Right atrium auricular region (tissue), 2 donors: ENCODE data around the gene MICOS13. TPM values are rescaled to one million over a fixed set of nuclear protein-coding genes. Genes with fewer than 3 reads are reported as not detected.

ENCODE experiments used
- DNase-seq: peaks from one replicate; pipeline ENCODE4 v3.0.0-alpha.2; 2019; ENCODE audit warnings: low spot score
- H3K27ac ChIP-seq, 2 donors: fragments of 200-600 bp; sonication (generic); 1 replicate in 1 of 2; 2 replicates in 1 of 2; pipeline ENCODE4 v1.5.1; 2016 to 2019
- H3K27me3 ChIP-seq, 2 donors: fragments of 200-600 bp; sonication (generic); one replicate each; pipeline versions ENCODE4 v1.5.1 to v1.6.0; 2017 to 2019
- H3K36me3 ChIP-seq: fragments of 200-600 bp; sonication (generic); one replicate; pipeline ENCODE4 v1.5.1; 2016
- H3K4me1 ChIP-seq, 2 donors: fragments of 200-600 bp; sonication (generic); one replicate each; pipeline versions ENCODE4 v1.5.1 to v1.6.0; 2017 to 2019
- H3K4me3 ChIP-seq, 2 donors: fragments of 200-600 bp; sonication (generic); 1 replicate in 1 of 2; 2 replicates in 1 of 2; pipeline ENCODE4 v1.5.1; 2017 to 2019; ENCODE audit warnings: mild to moderate bottlenecking in 1 of 2, moderate library complexity in 1 of 2
- H3K9me3 ChIP-seq, 2 donors: fragments of 200-600 bp; sonication (generic); one replicate each; pipeline ENCODE4 v1.5.1; 2019
- CTCF ChIP-seq, 2 donors: fragments of 200-600 bp; sonication (generic); IDR thresholded peaks; one replicate each; pipeline ENCODE4 v1.5.1; 2019; ENCODE audit warnings: antibody characterized with exemption in 2 of 2
- total RNA-seq, 2 donors: library from RNA; depleted of rRNA; stranded (reverse); fragments of >200 nt; gene quantifications; one replicate each; pipeline ENCODE4 v1.1.0, GENCODE V29; 2016

MICOS13 gene
- total RNA-seq, 2 donors from 2014 or later: 87.7 to 98.8 TPM

GRCh38 chr19:5676105-5676771, 4.1 kb downstream of the MICOS13 start:
- no peak for DNase-seq
- peaks cover 0 to 24% of the 10 kb centered on the region in 2 donors for H3K4me1 ChIP-seq
- H3K27me3 ChIP-seq: no peaks in the 10 kb centered on the region
- peaks cover 15% of the 10 kb centered on the region for H3K36me3 ChIP-seq
- no peak overlapping the region for H3K4me3 ChIP-seq
- no peak for TF ChIP-seq CTCF (IDR thresholded peaks at IDR 0.05)
- no peaks in the 10 kb centered on the region for H3K9me3 ChIP-seq
- H3K27ac ChIP-seq: no peak overlapping the region

- Histone ChIP-seq H3K27me3 (no peaks in the 10 kb centered on the region), H3K9me3 (no peaks in the 10 kb centered on the region), H3K4me1 (peaks cover 0 to 19% of the 10 kb centered on the region in 2 donors), H3K27ac (no peak overlapping the region), H3K4me3 (no peak overlapping the region), H3K36me3 (peaks cover 18% of the 10 kb centered on the region)
- no peak for DNase-seq
- no peak for TF ChIP-seq CTCF (IDR thresholded peaks at IDR 0.05)
These were observed 5.6 kb downstream of the MICOS13 start for GRCh38 chr19:5674714-5675113.

DNA sequence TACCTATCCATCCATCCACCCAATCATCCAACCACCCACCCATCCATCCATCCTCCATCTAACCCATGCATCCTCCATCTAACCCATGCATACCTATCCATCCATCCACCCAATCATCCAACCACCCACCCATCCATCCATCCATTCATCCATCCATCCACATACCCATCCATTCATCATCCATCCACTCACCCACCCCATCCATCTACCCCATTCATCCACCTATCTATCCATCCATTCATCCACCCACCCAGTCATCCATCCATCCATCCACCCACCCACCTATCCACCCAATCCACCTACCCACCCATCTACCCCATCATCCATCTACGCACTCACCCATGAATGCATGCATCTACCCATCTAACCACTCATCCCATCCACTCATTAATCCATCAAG, 6.6 kb downstream of the MICOS13 start:
- H3K4me3 ChIP-seq: no peak overlapping the region
- DNase-seq: no peak
- TF ChIP-seq CTCF (IDR thresholded peaks at IDR 0.05): no peak
- peaks cover 0 to 10% of the 10 kb centered on the region in 2 donors for H3K4me1 ChIP-seq
- no peaks in the 10 kb centered on the region for H3K9me3 ChIP-seq
- no peaks in the 10 kb centered on the region for H3K27me3 ChIP-seq
- H3K27ac ChIP-seq: no peak overlapping the region
- H3K36me3 ChIP-seq: peaks cover 27% of the 10 kb centered on the region

DNA sequence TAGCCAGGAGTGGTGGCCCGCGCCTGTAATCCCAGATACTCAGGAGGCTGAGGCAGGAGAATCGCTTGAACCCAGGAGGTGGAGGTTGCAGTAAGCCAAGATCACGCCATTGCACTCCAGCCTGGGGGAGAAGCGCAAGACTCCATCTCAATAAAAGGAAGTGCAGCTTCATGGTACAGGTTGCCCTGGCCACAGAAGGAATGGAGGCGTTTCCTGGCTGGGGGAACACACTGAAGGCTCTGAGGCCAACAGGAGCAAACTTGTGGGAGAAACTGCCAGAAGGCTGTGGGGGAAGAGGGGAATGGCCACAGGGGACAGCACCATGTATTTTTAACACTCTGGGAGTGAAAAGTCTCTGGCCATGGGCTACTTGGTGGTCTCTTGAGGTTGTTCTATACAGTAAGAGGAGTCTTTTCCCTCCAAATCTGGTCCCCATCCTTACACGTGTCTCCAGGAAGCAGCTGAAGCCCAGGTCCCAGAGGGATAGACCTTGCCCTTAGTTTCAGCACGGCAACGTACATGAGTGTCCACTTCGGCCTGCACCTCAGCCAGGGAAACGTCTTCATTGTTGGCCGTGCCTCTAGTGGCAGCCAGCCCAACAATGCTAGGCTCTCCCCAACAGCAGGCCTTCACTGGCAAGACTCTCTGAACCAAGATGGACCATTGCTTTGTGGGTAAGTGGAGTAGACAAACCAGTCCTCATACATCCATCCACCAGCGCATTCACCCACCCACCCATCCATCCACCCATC, 7.4 kb downstream of the MICOS13 start:
- H3K4me1 ChIP-seq: peaks cover 0 to 9% of the 10 kb centered on the region in 2 donors
- DNase-seq: no peak
- H3K36me3 ChIP-seq: peaks cover 23% of the 10 kb centered on the region
- no peak overlapping the region for H3K27ac ChIP-seq
- no peak overlapping the region for H3K4me3 ChIP-seq
- no peak for TF ChIP-seq CTCF (IDR thresholded peaks at IDR 0.05)
- no peaks in the 10 kb centered on the region for H3K9me3 ChIP-seq
- no peaks in the 10 kb centered on the region for H3K27me3 ChIP-seq

GRCh38 chr19:5671600-5671999, 8.7 kb downstream of the MICOS13 start:
- Histone ChIP-seq H3K4me3 (no peak overlapping the region), H3K4me1 (peaks cover 0 to 7% of the 10 kb centered on the region in 2 donors), H3K9me3 (no peaks in the 10 kb centered on the region), H3K27me3 (no peaks in the 10 kb centered on the region), H3K27ac (no peak overlapping the region), H3K36me3 (peaks cover 33% of the 10 kb centered on the region)
- TF ChIP-seq CTCF (IDR thresholded peaks at IDR 0.05): no peak
- DNase-seq: no peak
